OCI-LY1 (cell line): ENCODE measurements around the gene CFAP90.

ENCODE experiments used
- H2AFZ ChIP-seq: fragments of 200-600 bp; sonication (generic), shearing (Covaris generic); 2 replicates; pipeline ENCODE4 v1.6.0; 2014; ENCODE audit warnings: antibody characterized with exemption, mild to moderate bottlenecking, low read length
- H3F3A ChIP-seq: fragments of 200-600 bp; sonication (generic), shearing (Covaris generic); 2 replicates; pipeline ENCODE4 v1.6.0; 2014; ENCODE audit warnings: mild to moderate bottlenecking, antibody characterized with exemption, low read length, moderate library complexity; ENCODE audit not compliant: insufficient read depth
- H3K27ac ChIP-seq: fragments of 200-600 bp; sonication (generic); 2 replicates; pipeline ENCODE4 v1.5.1; 2014; ENCODE audit warnings: low read length, mixed run types, mild to moderate bottlenecking, low read depth; ENCODE audit not compliant: poor library complexity, severe bottlenecking
- H3K27me3 ChIP-seq: fragments of 200-600 bp; sonication (generic); 2 replicates; pipeline ENCODE4 v1.6.0; 2014; ENCODE audit warnings: antibody characterized with exemption, mild to moderate bottlenecking, low read length, moderate library complexity; ENCODE audit not compliant: insufficient read depth
- H3K36me3 ChIP-seq: fragments of 200-600 bp; sonication (generic); 2 replicates; pipeline ENCODE4 v1.6.1; 2014; ENCODE audit warnings: mild to moderate bottlenecking, antibody characterized with exemption, low read length, moderate library complexity, mixed read lengths; ENCODE audit not compliant: insufficient read depth
- H3K4me1 ChIP-seq: fragments of 200-600 bp; sonication (generic); 2 replicates; pipeline ENCODE4 v1.5.1; 2014; ENCODE audit warnings: mild to moderate bottlenecking, low read length, moderate library complexity; ENCODE audit not compliant: insufficient read depth, severe bottlenecking
- H3K4me2 ChIP-seq: fragments of 200-600 bp; sonication (generic), shearing (Covaris generic); 2 replicates; pipeline ENCODE4 v1.6.1; 2014; ENCODE audit warnings: low read length
- H3K4me3 ChIP-seq: fragments of 200-600 bp; sonication (generic); 2 replicates; pipeline ENCODE4 v1.5.1; 2014; ENCODE audit warnings: low read length, low read depth, mild to moderate bottlenecking, mixed read lengths; ENCODE audit not compliant: poor library complexity, severe bottlenecking
- H3K79me2 ChIP-seq: fragments of 200-600 bp; shearing (Covaris generic); 2 replicates; pipeline ENCODE4 v1.6.1; 2016; ENCODE audit warnings: mixed run types, low read length, mixed read lengths; ENCODE audit not compliant: insufficient read depth
- H3K9ac ChIP-seq: fragments of 200-600 bp; sonication (generic), shearing (Covaris generic); 2 replicates; pipeline ENCODE4 v1.6.1; 2014; ENCODE audit warnings: mild to moderate bottlenecking, low read length, mixed read lengths
- H3K9me2 ChIP-seq: fragments of 200-600 bp; sonication (generic), shearing (Covaris generic); 2 replicates; pipeline ENCODE4 v1.6.1; 2014; ENCODE audit warnings: low read depth, mild to moderate bottlenecking, low read length, mixed read lengths
- H3K9me3 ChIP-seq: fragments of 200-600 bp; shearing (Covaris generic); 2 replicates; pipeline ENCODE4 v1.6.1; 2014; ENCODE audit warnings: low read length, mixed read lengths
- H4K20me1 ChIP-seq: fragments of 200-600 bp; sonication (generic), shearing (Covaris generic); 2 replicates; pipeline ENCODE4 v1.6.0; 2016; ENCODE audit warnings: mild to moderate bottlenecking, low read length; ENCODE audit not compliant: insufficient read depth
- EZH2 ChIP-seq: fragments of 200-600 bp; sonication (generic), shearing (Covaris generic); IDR thresholded peaks from 2 replicates; pipeline ENCODE4 v1.8.0; 2017; ENCODE audit warnings: borderline replicate concordance, mixed run types, mild to moderate bottlenecking, antibody characterized with exemption, low read length, moderate library complexity, mixed read lengths
- TF ChIP-seq, protein P1 (sequence below): fragments of 200-600 bp; sonication (generic), shearing (Covaris generic); IDR thresholded peaks from 2 replicates; pipeline ENCODE4 v1.5.1; 2017; ENCODE audit warnings: mild to moderate bottlenecking, antibody characterized with exemption, low read length, moderate library complexity, mixed read lengths

The CFAP90 gene

DNA sequence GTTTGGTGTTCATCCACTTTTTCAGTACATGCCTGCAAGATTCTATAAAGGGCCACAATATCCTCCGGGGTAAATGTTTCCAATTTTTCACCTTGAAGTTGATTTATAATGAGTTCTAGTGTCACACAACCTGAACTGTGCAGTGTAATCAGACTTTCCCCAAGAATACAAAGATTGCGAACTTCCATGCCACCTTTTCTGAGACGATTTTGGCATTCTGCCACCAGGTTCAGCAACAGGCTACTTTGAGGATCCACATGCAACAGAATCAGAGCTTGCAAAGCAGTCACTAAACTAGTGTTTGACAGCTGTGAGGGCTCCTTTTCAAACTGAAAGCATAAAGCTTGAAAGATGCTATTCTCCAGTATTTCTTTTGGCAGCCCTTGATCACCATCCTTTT is 16.3 kb upstream of the CFAP90 start:
- H4K20me1 ChIP-seq: peaks cover 2% of the 10 kb centered on the region; the same call in 1 of the 2 replicates

DNA sequence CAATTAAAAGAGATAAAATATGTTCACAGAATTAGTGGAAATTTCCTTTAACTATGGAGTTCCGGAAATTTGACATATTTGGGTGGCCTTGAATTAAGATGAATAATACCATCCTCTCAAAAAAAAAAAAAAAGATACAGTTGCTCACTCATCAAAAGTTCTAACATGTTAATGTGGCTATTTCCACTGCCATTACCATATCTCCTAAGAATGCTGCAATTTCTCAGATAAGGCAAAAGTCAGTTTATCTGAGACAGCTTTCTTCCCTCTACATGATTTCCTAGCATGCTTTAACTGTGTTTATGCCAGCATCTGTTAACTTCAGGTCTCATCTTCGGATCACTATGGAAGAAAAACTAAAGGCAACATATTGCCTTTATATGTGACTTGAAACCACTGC is 15.3 kb upstream of the CFAP90 start:
- Histone ChIP-seq H3K27me3 (no peaks in the 10 kb centered on the region), H3K9ac (no peak overlapping the region), H3K79me2 (peaks cover 43% of the 10 kb centered on the region), H3F3A (no peaks in the 10 kb centered on the region), H4K20me1 (no peaks in the 10 kb centered on the region; the same call in 1 of the 2 replicates), H3K9me2 (no peaks in the 10 kb centered on the region), H3K4me3 (no peak overlapping the region), H3K4me1 (peaks cover 38% of the 10 kb centered on the region), H3K4me2 (peak overlapping the region; percentile 27; the same call in 1 of the 2 replicates), H3K9me3 (no peaks in the 10 kb centered on the region), H2AFZ (no peak overlapping the region), H3K27ac (no peak overlapping the region), H3K36me3 (peaks cover 56% of the 10 kb centered on the region)
- TF ChIP-seq, protein P1, sequence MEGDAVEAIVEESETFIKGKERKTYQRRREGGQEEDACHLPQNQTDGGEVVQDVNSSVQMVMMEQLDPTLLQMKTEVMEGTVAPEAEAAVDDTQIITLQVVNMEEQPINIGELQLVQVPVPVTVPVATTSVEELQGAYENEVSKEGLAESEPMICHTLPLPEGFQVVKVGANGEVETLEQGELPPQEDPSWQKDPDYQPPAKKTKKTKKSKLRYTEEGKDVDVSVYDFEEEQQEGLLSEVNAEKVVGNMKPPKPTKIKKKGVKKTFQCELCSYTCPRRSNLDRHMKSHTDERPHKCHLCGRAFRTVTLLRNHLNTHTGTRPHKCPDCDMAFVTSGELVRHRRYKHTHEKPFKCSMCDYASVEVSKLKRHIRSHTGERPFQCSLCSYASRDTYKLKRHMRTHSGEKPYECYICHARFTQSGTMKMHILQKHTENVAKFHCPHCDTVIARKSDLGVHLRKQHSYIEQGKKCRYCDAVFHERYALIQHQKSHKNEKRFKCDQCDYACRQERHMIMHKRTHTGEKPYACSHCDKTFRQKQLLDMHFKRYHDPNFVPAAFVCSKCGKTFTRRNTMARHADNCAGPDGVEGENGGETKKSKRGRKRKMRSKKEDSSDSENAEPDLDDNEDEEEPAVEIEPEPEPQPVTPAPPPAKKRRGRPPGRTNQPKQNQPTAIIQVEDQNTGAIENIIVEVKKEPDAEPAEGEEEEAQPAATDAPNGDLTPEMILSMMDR: no peak
- no peak for TF ChIP-seq EZH2

More for the DNA sequence above, 16.3 kb upstream of the CFAP90 start:
- TF ChIP-seq EZH2: no peak
- TF ChIP-seq, protein P1: no peak
- Histone ChIP-seq H3K9ac (no peak overlapping the region; the same call in 1 of the 2 replicates), H3K36me3 (peaks cover 56% of the 10 kb centered on the region), H3K4me2 (peak overlapping the region; percentile 64), H3K27me3 (no peaks in the 10 kb centered on the region), H2AFZ (no peak overlapping the region), H3K4me3 (peak overlapping the region; percentile 99), H3K79me2 (peaks cover 54% of the 10 kb centered on the region), H3K4me1 (peaks cover 49% of the 10 kb centered on the region), H3F3A (no peaks in the 10 kb centered on the region), H3K9me2 (no peaks in the 10 kb centered on the region), H3K27ac (no peak overlapping the region), H3K9me3 (no peaks in the 10 kb centered on the region)

DNA sequence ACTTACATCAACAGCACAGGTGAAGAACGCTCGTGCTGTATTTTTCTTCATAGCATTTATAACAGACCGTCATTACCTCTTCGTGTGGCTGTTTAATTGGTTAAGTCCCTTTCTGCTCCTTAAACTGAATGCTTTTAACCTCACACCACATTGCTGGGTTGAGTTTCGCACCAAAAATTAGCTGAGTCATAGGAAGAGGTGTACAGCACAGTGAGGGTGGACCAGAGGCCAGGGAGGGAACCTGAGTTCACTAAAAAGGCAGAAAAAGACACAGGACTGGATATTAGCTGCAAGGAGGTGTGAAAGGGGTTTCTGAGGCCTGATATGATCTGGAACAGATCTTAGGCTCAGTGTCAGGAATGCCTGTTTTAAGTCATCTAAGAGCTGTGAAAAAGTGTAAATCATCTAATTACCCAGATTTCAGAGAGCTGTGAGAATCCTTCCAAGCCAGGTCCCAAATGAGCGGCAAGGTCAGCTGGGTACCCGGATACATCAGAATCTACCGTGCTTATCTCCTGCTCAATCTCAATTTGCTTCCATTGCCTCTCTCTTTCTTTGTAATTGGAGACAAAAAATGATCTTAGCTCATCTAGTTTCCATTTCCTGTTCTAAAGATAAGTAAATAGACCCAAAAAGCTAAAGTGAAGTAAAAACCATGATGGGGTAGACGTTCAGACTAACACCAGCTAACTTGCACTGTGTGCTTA is 7.1 kb upstream of the CFAP90 start:
- H3K4me1 ChIP-seq: no peaks in the 10 kb centered on the region
- H2AFZ ChIP-seq: no peak overlapping the region
- H3K9me3 ChIP-seq: no peaks in the 10 kb centered on the region
- no peak overlapping the region for H3K9ac ChIP-seq
- no peak overlapping the region for H3K27ac ChIP-seq
- H3K4me3 ChIP-seq: no peak overlapping the region
- no peaks in the 10 kb centered on the region for H3F3A ChIP-seq
- H3K4me2 ChIP-seq: no peak overlapping the region
- TF ChIP-seq, protein P1: no peak
- no peak for TF ChIP-seq EZH2
- H4K20me1 ChIP-seq: no peaks in the 10 kb centered on the region
- H3K79me2 ChIP-seq: no peaks in the 10 kb centered on the region
- peaks cover 47% of the 10 kb centered on the region for H3K36me3 ChIP-seq
- H3K27me3 ChIP-seq: no peaks in the 10 kb centered on the region
- no peaks in the 10 kb centered on the region for H3K9me2 ChIP-seq
